Left renal cortex interstitium (tissue), 4 donors: ENCODE measurements around the gene CAPN10. TPM values are rescaled to one million over a fixed set of nuclear protein-coding genes. Genes with fewer than 3 reads are reported as not detected.
"Not testable (repeated sequence)": the region's sequence is repeated elsewhere in the genome, so short reads cannot be mapped to it uniquely, and the experiment has no call there.

ENCODE experiments used
- DNase-seq, 4 donors: peaks; one replicate each; pipeline ENCODE4 v3.0.0-alpha.2; 2013; ENCODE audit warnings: low read depth in 4 of 4, low spot score in 2 of 4, missing footprints in 1 of 4
- polyA plus RNA-seq, 4 donors: library from polyadenylated mRNA; unstranded; fragments of 120-200 nt; gene quantifications; one replicate each; pipeline ENCODE4 v1.2.1, GENCODE V29; 2013; ENCODE audit not compliant: insufficient read length in 4 of 4

Gene CAPN10
- polyA plus RNA-seq, 4 donors: 15.3 to 39.6 (median 30.0) TPM

DNA sequence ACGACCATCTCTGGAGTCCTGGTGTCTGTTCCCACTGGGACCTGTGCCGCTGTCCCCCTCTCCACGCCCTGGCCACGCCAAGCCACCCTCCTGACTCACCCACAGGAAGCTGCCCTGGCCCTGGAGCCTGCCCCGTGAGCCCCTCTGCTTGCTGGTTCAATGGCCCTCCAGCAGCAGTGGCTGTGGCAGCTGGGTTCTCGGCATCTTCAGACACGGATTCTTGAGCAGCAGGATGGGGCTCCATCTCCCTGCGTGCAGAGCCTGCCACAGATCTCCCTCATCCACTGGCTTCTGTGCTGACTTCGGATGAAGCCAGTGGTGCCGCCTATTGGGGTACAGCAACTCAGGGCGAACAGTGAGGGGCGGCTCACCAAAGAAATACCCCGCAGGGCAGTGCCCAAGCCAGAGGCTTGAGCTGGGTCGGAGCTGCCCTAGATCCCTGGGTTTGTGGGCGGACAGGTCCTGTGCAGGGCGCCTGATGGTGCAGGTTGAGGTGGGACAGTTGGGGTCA, 14.0 kb downstream of the CAPN10 start:
- no peak for DNase-seq

DNA sequence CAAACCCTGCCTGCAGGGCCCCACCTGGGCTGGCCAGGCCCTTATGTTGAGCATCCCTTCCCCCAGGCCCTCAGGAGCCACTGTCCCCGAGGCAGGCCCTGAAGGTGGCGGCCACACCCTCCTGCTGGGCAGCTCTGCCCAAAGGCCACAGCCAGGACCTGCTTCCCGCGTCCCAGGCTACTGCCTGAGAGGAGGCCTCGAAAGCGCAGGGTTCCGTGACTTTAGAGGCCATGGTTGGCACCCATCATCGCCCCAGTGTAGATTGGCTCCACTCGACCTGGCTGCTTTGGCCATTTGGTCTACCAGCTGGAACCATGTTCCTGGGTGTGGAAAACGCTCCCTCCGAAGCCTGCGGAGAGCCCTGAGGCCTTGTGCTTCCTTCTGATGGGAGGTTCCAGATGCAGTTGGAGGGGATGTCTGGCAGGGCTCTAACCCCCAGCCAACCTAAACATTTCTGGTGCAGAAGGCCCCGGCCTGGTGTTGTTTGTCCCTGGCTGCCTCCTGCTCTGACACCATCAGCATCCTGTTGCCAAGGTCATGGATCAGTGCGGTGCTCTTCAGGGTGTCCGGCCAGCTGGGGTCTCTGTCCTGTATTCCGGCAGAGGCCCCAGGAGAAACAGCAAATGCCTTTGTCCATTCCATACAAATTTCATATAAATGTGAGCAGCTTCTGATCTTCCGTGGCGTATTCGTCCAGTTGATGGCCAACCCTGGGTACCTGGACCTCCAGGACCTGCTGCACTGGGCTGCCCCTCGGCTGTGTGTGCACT, 14.7 kb downstream of the CAPN10 start:
- no peak for DNase-seq

GRCh38 chr2:240601831-240602160, 15.3 kb downstream of the CAPN10 start:
- DNase-seq: no peak

- no peak for DNase-seq
These were observed 15.9 kb downstream of the CAPN10 start for GRCh38 chr2:240602266-240603050.

GRCh38 chr2:240603081-240603835, 16.7 kb downstream of the CAPN10 start:
- DNase-seq: no peak

- no peak for DNase-seq
These were observed 17.3 kb downstream of the CAPN10 start for GRCh38 chr2:240603846-240604245.

DNA sequence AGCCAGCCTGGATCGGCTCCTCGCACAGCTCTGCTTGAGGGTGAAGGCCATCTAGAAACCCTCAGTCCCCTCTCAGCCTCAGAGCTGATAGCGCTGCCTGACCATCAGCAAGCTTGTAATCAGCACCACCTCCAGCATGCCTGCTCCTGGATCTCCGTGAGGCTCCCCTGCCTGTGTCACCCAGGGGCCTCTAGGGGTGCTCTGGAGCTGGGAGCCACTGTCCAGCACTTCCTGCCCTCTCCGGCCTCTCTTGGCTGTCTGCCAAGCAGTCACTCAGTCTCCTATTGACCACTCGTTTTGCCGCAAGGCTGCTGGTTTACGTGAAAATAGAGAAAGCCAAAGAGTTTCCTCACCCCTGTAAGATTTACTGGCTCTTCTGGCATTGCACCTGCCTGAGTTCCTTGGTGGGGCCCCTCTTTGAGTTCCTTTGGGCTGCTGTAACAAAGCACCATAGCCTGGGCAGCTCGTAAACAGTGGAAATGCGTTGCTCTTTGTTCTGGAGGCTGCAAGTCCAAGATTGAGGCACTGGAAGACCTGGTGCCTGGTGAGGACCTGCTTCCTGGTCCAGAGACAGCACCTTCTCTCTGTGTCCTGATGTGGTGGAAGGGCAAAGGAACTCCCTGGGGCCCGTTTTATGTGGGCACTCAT, 17.9 kb downstream of the CAPN10 start:
- peak in 1 of 4 donors; percentile 66 for DNase-seq

- DNase-seq: no peak
These were observed 18.6 kb downstream of the CAPN10 start for GRCh38 chr2:240604939-240605716.

DNA sequence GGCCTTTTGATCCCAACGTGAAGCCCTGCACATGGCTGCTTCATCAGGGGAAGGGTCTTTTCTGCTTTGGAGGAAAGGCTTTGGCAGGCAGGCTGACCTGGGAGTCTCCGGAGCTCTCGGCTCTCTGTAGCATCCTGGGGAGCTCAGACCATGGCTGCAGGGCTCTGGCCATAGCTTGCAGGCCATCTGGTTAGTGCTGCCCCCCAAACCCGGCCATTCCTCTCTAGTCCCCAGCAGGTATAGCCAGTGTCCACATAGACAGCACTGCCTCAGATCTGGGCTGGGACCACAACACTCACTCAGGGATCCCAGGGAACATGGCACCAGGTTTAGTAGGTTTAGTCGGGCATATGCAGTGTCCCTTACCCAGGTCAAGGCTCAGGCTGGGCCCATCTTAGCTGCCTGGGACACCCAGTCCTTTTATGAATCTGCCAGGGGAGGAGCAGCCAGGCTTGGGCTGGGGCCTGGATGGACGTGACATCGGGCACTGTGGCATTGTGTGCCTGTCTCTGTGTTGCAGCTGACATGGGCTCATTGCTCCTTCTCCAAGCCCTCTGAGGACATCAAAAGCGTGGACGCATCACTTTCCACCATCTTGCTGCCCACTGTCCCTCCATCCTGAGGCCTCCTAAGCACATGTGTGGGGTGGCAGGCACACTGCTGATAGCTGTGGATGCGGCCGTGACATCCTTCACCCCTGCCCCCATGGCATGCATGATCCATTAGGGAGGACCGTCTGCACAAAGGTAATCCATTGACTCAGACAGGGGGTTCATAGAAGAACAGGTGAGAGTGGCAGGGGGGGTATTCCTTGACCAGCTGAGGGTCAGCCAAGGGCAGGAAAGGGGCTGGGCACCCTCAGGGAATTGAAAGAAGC, 19.6 kb downstream of the CAPN10 start:
- DNase-seq: no peak

- no peak for DNase-seq
These were observed 25.2 kb downstream of the CAPN10 start for GRCh38 chr2:240611601-240612210.

DNA sequence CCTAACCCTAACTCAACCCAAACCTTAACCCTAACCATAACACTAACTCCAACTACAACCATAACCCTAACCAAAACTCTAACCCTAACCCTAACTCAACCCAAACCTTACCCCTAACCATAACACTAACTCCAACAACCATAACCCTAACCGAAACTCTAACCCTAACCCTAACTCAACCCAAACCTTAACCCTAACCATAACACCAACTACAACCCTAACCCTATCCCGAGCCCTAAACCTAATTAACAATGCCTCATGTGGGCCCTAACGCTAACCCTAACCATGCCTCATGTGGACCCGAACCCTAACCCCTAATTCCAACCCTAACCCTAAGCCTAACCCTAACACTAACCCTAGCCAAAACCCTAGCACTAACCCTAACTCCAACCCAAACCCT, 27.2 kb downstream of the CAPN10 start:
- DNase-seq: no peak

- DNase-seq: no peak
These were observed 27.9 kb downstream of the CAPN10 start for GRCh38 chr2:240614391-240614790.

- no peak for DNase-seq
These were observed 28.9 kb downstream of the CAPN10 start for GRCh38 chr2:240615396-240615795.

DNA sequence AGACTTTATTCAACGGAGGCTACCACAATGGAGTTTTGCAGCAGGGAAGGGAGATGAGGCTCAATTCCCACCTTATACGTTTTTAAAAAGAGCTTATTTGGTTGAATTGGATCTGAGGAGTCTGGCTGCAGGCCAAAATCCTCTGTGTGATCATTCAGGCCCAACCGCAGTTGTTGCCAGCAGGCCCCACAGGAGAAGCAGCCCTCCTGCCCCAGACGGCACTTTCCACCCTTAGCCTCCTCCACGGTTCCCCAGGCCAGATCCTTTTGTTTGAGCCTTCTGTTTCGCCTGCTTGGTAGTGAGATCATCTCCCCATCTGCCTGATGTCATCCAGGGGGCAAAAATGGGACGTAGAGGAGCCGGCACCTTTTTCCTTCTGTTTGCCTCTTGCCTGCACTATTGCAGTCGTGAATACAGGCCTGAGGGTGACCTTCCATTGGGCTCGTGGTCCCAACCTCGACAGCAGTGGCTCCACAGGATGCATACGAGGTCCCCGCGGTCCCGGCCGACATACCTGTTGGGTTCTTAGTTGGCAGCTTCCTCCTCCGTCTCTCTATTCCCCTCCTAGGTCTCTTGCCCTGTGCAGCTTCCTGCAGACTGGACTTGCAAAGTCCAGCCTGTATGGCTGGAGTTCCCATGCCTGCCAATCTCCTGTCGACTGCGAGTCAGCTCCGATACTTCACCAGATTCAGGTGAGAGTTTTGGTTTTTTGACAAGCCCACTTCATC, 29.4 kb downstream of the CAPN10 start:
- no peak for DNase-seq

DNA sequence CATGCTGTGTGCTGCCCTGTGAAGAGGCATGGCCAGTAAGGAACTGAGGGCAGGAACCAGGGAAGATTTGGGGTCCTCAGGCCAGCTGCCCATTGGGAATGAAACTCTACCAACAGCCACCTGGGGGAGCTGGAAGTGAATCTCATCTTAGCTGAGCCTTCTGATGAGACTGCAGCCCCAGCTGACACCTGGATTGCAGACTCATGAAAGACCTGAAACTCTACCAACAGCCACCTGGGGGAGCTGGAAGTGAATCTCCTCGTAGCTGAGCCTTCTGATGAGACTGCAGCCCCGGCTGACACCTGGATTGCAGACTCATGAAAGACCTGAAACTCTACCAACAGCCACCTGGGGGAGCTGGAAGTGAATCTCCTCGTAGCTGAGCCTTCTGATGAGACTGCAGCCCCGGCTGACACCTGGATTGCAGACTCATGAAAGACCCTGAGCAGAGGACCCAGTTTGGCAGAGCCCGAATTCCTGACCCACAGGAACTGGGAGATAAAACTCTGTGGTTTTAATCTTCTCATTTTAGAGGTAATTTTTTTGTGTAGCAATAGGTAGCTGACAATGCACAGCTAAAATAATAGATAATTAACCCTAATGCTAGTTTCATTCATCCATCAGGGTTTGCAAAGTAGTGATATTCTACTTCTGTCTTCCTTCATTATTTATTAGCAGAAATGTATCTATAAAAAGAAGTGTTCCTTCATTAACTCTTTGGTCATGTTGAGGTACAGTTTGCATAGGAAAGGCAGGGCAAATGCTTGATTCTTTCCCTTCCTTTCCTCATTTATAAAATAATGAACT, 30.5 kb downstream of the CAPN10 start:
- not testable (repeated sequence) for DNase-seq

- no peak for DNase-seq
These were observed 32.2 kb downstream of the CAPN10 start for GRCh38 chr2:240618776-240619175.
